SJSA1 (cell line): ENCODE measurements around the gene HOXB3. TPM values are rescaled to one million over a fixed set of nuclear protein-coding genes. Genes with fewer than 3 reads are reported as not detected.

Experiments used
- DNase-seq, 2 experiments: peaks; one replicate each; pipeline ENCODE4 v3.0.0-alpha.2; 2015 to 2020; ENCODE audit warnings: low spot score in 2 of 2, low read depth in 1 of 2
- H3K27ac ChIP-seq: fragments of 250-450 bp; sonication (Bioruptor Pico); 2 replicates; pipeline ENCODE4 v1.5.1; 2020; ENCODE audit warnings: mild to moderate bottlenecking, moderate library complexity
- H3K27me3 ChIP-seq: fragments of 250-450 bp; sonication (Bioruptor Pico); replicated peaks from 2 replicates; pipeline ENCODE4 v1.5.1; 2020; ENCODE audit warnings: mild to moderate bottlenecking, moderate library complexity
- H3K36me3 ChIP-seq: fragments of 250-450 bp; sonication (Bioruptor Pico); 2 replicates; pipeline ENCODE4 v1.5.1; 2020; ENCODE audit warnings: mild to moderate bottlenecking
- H3K4me1 ChIP-seq: fragments of 250-450 bp; sonication (Bioruptor Pico); replicated peaks from 2 replicates; pipeline ENCODE4 v1.6.1; 2021; ENCODE audit warnings: mild to moderate bottlenecking
- H3K4me3 ChIP-seq: fragments of 250-450 bp; sonication (Bioruptor Pico); 2 replicates; pipeline ENCODE4 v1.5.1; 2020; ENCODE audit warnings: mild to moderate bottlenecking
- H3K9me3 ChIP-seq: fragments of 250-450 bp; sonication (Bioruptor Pico); replicated peaks from 2 replicates; pipeline ENCODE4 v1.5.1; 2020; ENCODE audit warnings: mild to moderate bottlenecking
- total RNA-seq: library from RNA; depleted of rRNA; stranded (reverse); fragments of >200 nt; shearing (Covaris generic); gene quantifications from 2 replicates; pipeline ENCODE4 v1.2.3, GENCODE V29; 2014

HOXB3 gene
- total RNA-seq, 1 experiment from 2014 or later: 5.2 TPM

- Histone ChIP-seq H3K27ac (no peak overlapping the region), H3K4me3 (no peak overlapping the region), H3K36me3 (no peaks in the 10 kb centered on the region), H3K4me1 (no peaks in the 10 kb centered on the region; the same call in 1 of the 2 replicates), H3K27me3 (no peaks in the 10 kb centered on the region), H3K9me3 (no peaks in the 10 kb centered on the region)
- DNase-seq: no peak
Measured at GRCh38 chr17:48556229-48556575, 33.8 kb downstream of the HOXB3 start.

- Histone ChIP-seq H3K9me3 (no peaks in the 10 kb centered on the region), H3K4me1 (no peaks in the 10 kb centered on the region; the same call in 1 of the 2 replicates), H3K4me3 (peak overlapping the region; percentile 31), H3K27ac (no peak overlapping the region), H3K27me3 (no peaks in the 10 kb centered on the region), H3K36me3 (peaks cover 3% of the 10 kb centered on the region; the same call in 1 of the 2 replicates)
- DNase-seq: peak in 1 of 2 experiments; percentile 42
Measured at GRCh38 chr17:48555258-48556228, 34.5 kb downstream of the HOXB3 start.

GRCh38 chr17:48554412-48555257, 35.4 kb downstream of the HOXB3 start:
- H3K27me3 ChIP-seq: no peaks in the 10 kb centered on the region
- no peak overlapping the region for H3K4me3 ChIP-seq
- no peak overlapping the region for H3K27ac ChIP-seq
- H3K4me1 ChIP-seq: no peaks in the 10 kb centered on the region; the same call in 1 of the 2 replicates
- H3K36me3 ChIP-seq: peaks cover 10% of the 10 kb centered on the region; the same call in 1 of the 2 replicates
- no peaks in the 10 kb centered on the region for H3K9me3 ChIP-seq
- DNase-seq: no peak

- no peak for DNase-seq
- H3K36me3 ChIP-seq: peaks cover 10% of the 10 kb centered on the region; the same call in 1 of the 2 replicates
- H3K4me3 ChIP-seq: no peak overlapping the region
- H3K4me1 ChIP-seq: no peaks in the 10 kb centered on the region; the same call in 1 of the 2 replicates
- no peak overlapping the region for H3K27ac ChIP-seq
- no peaks in the 10 kb centered on the region for H3K9me3 ChIP-seq
- H3K27me3 ChIP-seq: no peaks in the 10 kb centered on the region
Measured at GRCh38 chr17:48553826-48554225, 36.2 kb downstream of the HOXB3 start.

GRCh38 chr17:48553190-48553547, 36.9 kb downstream of the HOXB3 start:
- no peak overlapping the region for H3K27ac ChIP-seq
- no peaks in the 10 kb centered on the region for H3K27me3 ChIP-seq
- peaks cover 10% of the 10 kb centered on the region; the same call in 1 of the 2 replicates for H3K36me3 ChIP-seq
- no peaks in the 10 kb centered on the region for H3K9me3 ChIP-seq
- H3K4me3 ChIP-seq: no peak overlapping the region
- no peak for DNase-seq
- no peaks in the 10 kb centered on the region; the same call in 1 of the 2 replicates for H3K4me1 ChIP-seq

GRCh38 chr17:48552466-48553189, 37.4 kb downstream of the HOXB3 start:
- no peak for DNase-seq
- Histone ChIP-seq H3K9me3 (no peaks in the 10 kb centered on the region), H3K4me1 (no peaks in the 10 kb centered on the region; the same call in 1 of the 2 replicates)

GRCh38 chr17:48551596-48552465, 38.2 kb downstream of the HOXB3 start:
- no peak overlapping the region for H3K4me3 ChIP-seq
- H3K4me1 ChIP-seq: no peaks in the 10 kb centered on the region; the same call in 1 of the 2 replicates
- H3K9me3 ChIP-seq: no peaks in the 10 kb centered on the region
- no peak for DNase-seq
- no peak overlapping the region for H3K27ac ChIP-seq
- no peaks in the 10 kb centered on the region for H3K27me3 ChIP-seq
- peaks cover 10% of the 10 kb centered on the region; the same call in 1 of the 2 replicates for H3K36me3 ChIP-seq

More at GRCh38 chr17:48552466-48553189, 37.4 kb downstream of the HOXB3 start:
- H3K36me3 ChIP-seq: peaks cover 10% of the 10 kb centered on the region; the same call in 1 of the 2 replicates
- no peaks in the 10 kb centered on the region for H3K27me3 ChIP-seq
- no peak overlapping the region for H3K27ac ChIP-seq
- no peak overlapping the region for H3K4me3 ChIP-seq

GRCh38 chr17:48551214-48551555, 38.9 kb downstream of the HOXB3 start:
- Histone ChIP-seq H3K4me1 (no peaks in the 10 kb centered on the region; the same call in 1 of the 2 replicates), H3K36me3 (peaks cover 10% of the 10 kb centered on the region; the same call in 1 of the 2 replicates), H3K9me3 (no peaks in the 10 kb centered on the region), H3K4me3 (no peak overlapping the region), H3K27ac (no peak overlapping the region), H3K27me3 (no peaks in the 10 kb centered on the region)
- no peak for DNase-seq

- H3K9me3 ChIP-seq: no peaks in the 10 kb centered on the region
- H3K4me3 ChIP-seq: no peak overlapping the region
- peaks cover 10% of the 10 kb centered on the region; the same call in 1 of the 2 replicates for H3K36me3 ChIP-seq
- H3K4me1 ChIP-seq: no peaks in the 10 kb centered on the region; the same call in 1 of the 2 replicates
- no peaks in the 10 kb centered on the region for H3K27me3 ChIP-seq
- H3K27ac ChIP-seq: no peak overlapping the region
- DNase-seq: no peak
Measured at GRCh38 chr17:48550502-48551213, 39.4 kb downstream of the HOXB3 start.

GRCh38 chr17:48549914-48550501, 40.0 kb downstream of the HOXB3 start:
- H3K4me1 ChIP-seq: no peaks in the 10 kb centered on the region; the same call in 1 of the 2 replicates
- no peaks in the 10 kb centered on the region for H3K27me3 ChIP-seq
- H3K4me3 ChIP-seq: no peak overlapping the region
- no peak overlapping the region for H3K27ac ChIP-seq
- DNase-seq: no peak
- H3K9me3 ChIP-seq: no peaks in the 10 kb centered on the region
- H3K36me3 ChIP-seq: peaks cover 10% of the 10 kb centered on the region; the same call in 1 of the 2 replicates

- Histone ChIP-seq H3K27ac (no peak overlapping the region), H3K27me3 (no peaks in the 10 kb centered on the region), H3K4me1 (no peaks in the 10 kb centered on the region)
Measured at GRCh38 chr17:48549281-48549630, 40.8 kb downstream of the HOXB3 start.

More at GRCh38 chr17:48549281-48549630, 40.8 kb downstream of the HOXB3 start:
- no peaks in the 10 kb centered on the region for H3K9me3 ChIP-seq
- peaks cover 10% of the 10 kb centered on the region; the same call in 1 of the 2 replicates for H3K36me3 ChIP-seq
- H3K4me3 ChIP-seq: no peak overlapping the region
- no peak for DNase-seq
